GM19324 (cell line): ENCODE measurements around the gene ENDOV.

ENCODE experiments used
- ATAC-seq: cut with Tn5 transposase; IDR thresholded peaks from one replicate; pipeline ENCODE4 v1.9.1; 2021; ENCODE audit warnings: mild to moderate bottlenecking, moderate library complexity; ENCODE audit not compliant: unreplicated experiment, low FRiP score

Gene ENDOV

DNA sequence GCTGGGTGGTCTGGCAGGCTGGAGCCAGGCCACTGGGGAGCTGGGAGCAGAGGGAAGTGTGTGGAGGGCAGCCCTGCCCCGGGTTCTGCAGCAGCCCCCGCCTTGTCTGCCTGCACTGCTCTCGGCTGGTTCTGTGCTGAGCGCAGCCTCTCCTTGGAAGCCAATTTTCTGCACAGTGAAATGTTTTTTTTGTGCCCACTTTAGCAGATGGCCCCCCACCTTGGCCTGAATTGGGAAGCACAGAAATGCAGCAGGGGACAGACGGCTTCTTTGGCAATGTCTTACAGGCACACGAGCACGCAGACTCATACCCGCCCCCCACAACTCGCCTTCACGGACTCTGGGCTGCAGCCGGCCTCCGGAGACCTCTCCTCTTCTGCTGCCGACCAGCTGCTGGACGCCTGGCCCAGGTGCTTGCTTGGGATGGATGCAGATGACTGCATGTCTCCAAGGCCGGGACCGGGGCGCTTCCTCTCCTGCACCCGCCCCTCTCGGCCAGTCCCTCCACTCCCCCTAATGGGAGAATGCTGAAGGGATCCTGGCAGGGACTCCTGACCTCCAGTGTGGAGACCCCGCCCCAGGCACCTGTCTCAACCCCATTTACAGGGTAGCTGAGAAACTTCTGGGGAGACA is 46.7 kb downstream of the ENDOV start:
- ATAC-seq = no peak

GRCh38 chr17:80463784-80464400 is 48.9 kb downstream of the ENDOV start:
- no peak for ATAC-seq

- no peak for ATAC-seq
These were observed 49.5 kb downstream of the ENDOV start for GRCh38 chr17:80464486-80464885.

DNA sequence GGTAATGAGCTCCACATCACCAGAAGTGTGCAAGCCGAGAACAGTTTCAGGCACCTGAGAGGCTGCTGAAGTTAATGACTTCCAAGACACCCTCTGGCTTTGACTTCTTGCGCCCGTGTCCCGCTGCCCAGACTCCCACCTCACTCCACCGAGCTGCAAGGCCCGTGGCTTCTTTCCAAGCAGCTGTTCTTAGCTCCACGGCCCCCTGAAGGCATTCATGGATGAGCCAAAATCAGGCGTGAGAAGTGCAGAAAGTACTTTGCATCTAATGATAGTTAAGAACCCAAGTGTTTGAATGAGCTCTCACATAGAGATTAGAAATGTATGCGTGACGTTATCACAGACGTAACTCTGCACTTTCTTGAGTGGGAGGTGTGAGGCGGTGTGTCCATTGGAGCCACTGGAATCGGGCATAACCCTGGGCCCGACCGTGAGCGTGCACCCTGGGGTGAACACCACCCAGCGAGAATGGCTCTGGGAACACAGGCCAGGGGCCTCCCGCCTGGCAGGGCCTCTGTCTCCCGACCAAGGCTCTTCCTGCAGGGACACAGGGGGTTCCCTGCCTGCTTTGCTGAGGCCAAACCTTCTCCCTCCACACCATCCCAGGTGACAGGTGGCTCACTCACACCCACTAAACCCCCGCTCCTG is 50.5 kb downstream of the ENDOV start:
- no peak for ATAC-seq

DNA sequence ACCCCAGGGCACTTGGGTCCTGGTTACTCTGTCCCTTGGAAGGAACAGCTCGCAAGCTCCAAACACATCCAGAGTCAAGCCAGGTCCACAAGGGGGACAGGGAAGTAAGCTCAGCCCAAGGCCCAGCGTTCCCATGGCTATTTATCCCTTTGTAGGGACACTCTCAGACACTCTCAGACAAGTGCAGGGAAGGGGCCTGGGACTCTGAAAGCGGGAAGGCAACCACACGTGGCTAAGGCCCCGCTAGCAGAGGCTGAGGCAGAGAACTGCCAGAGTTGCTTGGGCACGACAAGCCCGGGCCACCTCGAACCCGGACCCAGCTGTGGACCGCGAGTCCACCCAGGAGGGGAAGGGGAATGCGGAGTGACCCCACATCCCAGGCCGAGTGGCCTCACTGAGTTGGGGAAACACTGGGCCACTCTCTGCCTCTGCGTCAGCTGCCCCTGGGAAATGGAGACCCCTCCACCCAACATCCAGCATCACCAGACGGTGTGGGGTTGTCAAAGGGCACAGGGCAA is 51.3 kb downstream of the ENDOV start:
- no peak for ATAC-seq

GRCh38 chr17:80468242-80468641 is 53.3 kb downstream of the ENDOV start:
- ATAC-seq = no peak

DNA sequence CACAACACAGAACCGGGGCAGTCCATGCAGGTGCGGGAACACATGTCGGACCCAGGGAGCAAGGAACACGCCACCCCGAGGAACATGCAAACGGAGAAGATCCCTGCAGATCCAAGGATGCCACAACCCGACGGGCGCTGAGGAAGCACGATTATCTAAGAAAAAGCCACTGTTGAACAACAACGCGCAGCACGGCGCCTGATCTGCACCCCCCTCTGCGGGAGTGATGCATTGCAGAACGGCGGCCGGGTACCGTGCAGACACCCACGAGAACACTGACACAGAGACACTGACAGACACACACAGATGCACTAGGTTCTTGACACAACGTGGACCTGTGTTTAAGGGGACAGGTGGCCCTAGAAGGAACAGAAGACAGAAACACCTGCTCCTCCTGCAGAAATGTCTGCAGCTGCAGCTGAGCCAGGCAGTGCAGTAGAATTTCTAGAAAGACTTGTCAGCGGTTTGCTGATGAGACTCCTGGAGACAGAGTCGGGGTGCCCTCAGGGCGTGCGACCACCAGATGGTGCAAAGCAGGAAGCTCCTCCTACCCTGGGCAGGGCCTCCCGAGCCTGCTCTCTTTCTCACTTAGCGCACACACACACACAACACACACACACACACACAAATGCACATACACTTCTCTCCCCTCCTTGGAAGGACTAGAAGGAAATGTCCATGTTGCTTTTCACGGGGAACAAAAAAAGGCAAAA is 54.0 kb downstream of the ENDOV start:
- ATAC-seq = no peak

GRCh38 chr17:80469667-80470066 is 54.7 kb downstream of the ENDOV start:
- no peak for ATAC-seq

- no peak for ATAC-seq
These were observed 55.6 kb downstream of the ENDOV start for GRCh38 chr17:80470603-80471002.

GRCh38 chr17:80471922-80472321 is 57.0 kb downstream of the ENDOV start:
- no peak for ATAC-seq

DNA sequence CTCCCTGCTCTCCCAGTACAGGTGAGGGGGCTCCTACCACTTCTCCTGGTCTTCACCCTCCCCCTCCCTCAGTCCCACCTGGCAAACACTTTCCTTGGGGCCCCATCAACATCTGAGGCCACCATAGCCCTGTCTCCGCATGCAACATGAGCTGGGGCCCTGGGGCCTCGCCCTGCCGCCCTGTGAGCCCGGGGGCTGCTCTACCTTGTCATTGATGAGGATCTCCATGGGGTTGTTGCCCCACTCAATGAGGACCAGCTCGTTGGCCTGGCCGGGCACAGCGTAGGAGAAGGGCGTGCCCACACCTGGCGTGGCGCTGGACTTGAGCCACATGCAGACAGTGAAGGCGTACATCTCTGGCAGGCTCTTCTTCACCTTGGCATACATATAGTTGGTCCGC is 58.0 kb downstream of the ENDOV start:
- ATAC-seq = no peak

DNA sequence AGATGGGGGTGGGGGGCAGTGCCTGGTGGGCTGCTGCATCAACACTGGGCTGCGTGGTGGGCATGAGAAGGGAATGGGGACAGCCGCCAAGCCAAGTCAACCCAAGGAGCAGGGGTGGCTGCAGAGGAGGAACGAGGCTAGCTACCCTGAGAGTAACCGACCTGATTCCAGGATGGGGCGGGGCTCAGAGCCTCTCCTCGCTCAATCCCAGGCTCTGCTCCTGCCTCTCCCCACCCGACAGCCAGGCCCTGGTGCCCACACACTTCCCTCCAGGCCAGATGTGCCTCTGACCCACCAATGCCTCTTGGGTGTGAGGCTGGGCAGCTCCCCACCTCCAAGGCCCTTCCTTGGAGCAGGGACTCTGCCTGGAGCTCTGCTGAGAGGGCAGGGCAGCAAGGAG is 58.7 kb downstream of the ENDOV start:
- ATAC-seq = no peak

GRCh38 chr17:80474231-80474960 is 59.4 kb downstream of the ENDOV start:
- ATAC-seq = no peak

- ATAC-seq = no peak
These were observed 60.3 kb downstream of the ENDOV start for GRCh38 chr17:80474961-80475909.

DNA sequence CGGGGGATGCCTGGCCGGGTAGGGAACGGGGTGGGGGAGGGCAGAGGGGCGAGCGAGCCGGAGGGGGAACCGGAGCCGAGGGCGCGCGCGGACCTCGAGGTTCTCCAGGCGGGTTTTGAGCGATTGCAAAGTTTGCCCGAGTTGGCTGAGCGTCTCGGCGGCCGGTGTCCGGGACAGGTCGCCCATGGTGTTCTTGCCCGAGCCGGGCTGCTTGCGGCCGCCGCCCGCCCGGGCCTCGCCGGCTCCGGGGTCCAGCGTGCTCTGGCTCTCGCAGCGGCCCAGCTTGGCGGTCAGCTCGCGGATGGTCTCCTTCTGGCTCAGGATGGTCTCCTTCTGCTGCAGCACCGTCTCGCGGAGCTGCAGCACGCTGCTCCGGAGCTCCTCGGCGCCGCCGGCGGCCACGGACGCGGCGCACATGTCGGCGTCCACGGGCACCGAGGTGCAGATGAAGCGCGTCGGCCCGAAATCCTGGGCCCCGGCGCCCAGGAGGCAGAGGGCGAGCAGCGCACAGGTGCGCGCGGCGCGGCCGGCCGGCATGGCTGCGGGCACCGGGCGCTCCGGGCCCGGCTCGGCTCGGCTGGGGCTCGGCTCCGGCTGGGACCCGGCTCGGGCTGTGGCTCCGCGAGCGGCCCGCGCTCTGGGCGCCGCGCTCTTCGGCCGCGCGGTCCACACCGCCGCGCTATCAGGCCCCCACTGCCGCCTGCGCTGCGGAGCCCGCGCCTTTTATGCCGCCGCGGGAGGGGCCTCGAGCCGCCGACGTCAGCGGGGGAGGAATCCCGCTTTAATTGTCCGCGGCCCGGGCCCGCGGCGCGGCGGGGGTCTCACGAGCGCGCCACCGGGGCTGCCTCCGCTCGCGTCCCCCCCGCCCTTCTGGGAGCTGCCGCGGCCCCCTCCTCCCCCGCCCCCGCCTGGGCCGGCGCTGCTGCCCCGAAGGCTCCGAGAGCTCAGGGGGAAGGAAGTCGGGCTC is 61.2 kb downstream of the ENDOV start, which contains the start of gene NPTX1:
Gene NPTX1, minus strand, starts transcription at position 698 of the 967 bp plus-strand sequence. Its CDS starts 161 bp downstream, at position 537.
- no peak for ATAC-seq

GRCh38 chr17:80476877-80477646 is 62.1 kb downstream of the ENDOV start:
- no peak for ATAC-seq
